Mesothelial cell of epicardium (in vitro differentiated cells): Measurements from ENCODE around the gene LANCL1. TPM values are rescaled to one million over a fixed set of nuclear protein-coding genes. Genes with fewer than 3 reads are reported as not detected.

Experiments
- DNase-seq, 2 experiments: peaks; one replicate each; pipeline ENCODE4 v3.0.0; 2021; ENCODE audit warnings: low spot score in 2 of 2; ENCODE audit not compliant: unreplicated experiment in 2 of 2
- H3K27ac Mint-ChIP-seq: 2 replicates; pipeline ENCODE4 v1.8.0; 2021; ENCODE audit warnings: mixed read lengths
- H3K27me3 Mint-ChIP-seq: 2 replicates; pipeline ENCODE4 v1.8.0; 2021; ENCODE audit warnings: low read depth, mixed read lengths
- H3K36me3 Mint-ChIP-seq: 2 replicates; pipeline ENCODE4 v1.8.0; 2021; ENCODE audit warnings: mixed read lengths
- H3K4me1 Mint-ChIP-seq: 2 replicates; pipeline ENCODE4 v1.8.0; 2021; ENCODE audit warnings: mixed read lengths
- H3K4me3 Mint-ChIP-seq: 2 replicates; pipeline ENCODE4 v1.8.0; 2021; ENCODE audit warnings: mild to moderate bottlenecking, moderate library complexity, mixed read lengths
- H3K9me3 Mint-ChIP-seq: 2 replicates; pipeline ENCODE4 v1.8.0; 2021; ENCODE audit warnings: mixed read lengths
- CTCF ChIP-seq: fragments of 200-600 bp; sonication (generic); IDR thresholded peaks from one replicate; pipeline ENCODE4 v1.5.0; 2021; ENCODE audit warnings: antibody characterized with exemption; ENCODE audit not compliant: unreplicated experiment
- total RNA-seq: library from RNA; stranded (reverse); gene quantifications from 3 replicates; pipeline ENCODE4 v1.2.1, GENCODE V29; 2021

The LANCL1 gene
- total RNA-seq, 1 donor from 2014 or later = 67.4 TPM

GRCh38 chr2:210475706-210476105, 853 bp downstream of the LANCL1 start:
- H3K27me3 Mint-ChIP-seq = no peaks in the 10 kb centered on the region
- no peak overlapping the region for H3K27ac Mint-ChIP-seq
- H3K4me1 Mint-ChIP-seq = peaks cover 17% of the 10 kb centered on the region
- peaks cover 21% of the 10 kb centered on the region for H3K36me3 Mint-ChIP-seq
- H3K4me3 Mint-ChIP-seq = peak overlapping the region; percentile 55
- DNase-seq = no peak
- no peak for TF ChIP-seq CTCF
- H3K9me3 Mint-ChIP-seq = no peaks in the 10 kb centered on the region

- Mint-ChIP-seq H3K27me3 (no peaks in the 10 kb centered on the region), H3K4me3 (peak overlapping the region; percentile 27), H3K27ac (peak overlapping the region; percentile 4), H3K36me3 (peaks cover 28% of the 10 kb centered on the region), H3K9me3 (no peaks in the 10 kb centered on the region), H3K4me1 (peaks cover 17% of the 10 kb centered on the region)
- TF ChIP-seq CTCF = no peak
- DNase-seq = no peak
Observed at GRCh38 chr2:210474776-210475175, 1.8 kb downstream of the LANCL1 start.

- peaks cover 8% of the 10 kb centered on the region for H3K9me3 Mint-ChIP-seq
- no peak overlapping the region for H3K27ac Mint-ChIP-seq
Observed at GRCh38 chr2:210461401-210461800, 15.2 kb downstream of the LANCL1 start.

GRCh38 chr2:210460322-210461227, 16.0 kb downstream of the LANCL1 start:
- no peak for TF ChIP-seq CTCF
- peaks cover 7% of the 10 kb centered on the region for H3K9me3 Mint-ChIP-seq
- H3K27me3 Mint-ChIP-seq = no peaks in the 10 kb centered on the region
- no peak for DNase-seq
- peaks cover 47% of the 10 kb centered on the region for H3K36me3 Mint-ChIP-seq
- H3K27ac Mint-ChIP-seq = no peak overlapping the region
- peaks cover 5% of the 10 kb centered on the region for H3K4me1 Mint-ChIP-seq
- no peak overlapping the region for H3K4me3 Mint-ChIP-seq

More at GRCh38 chr2:210461401-210461800, 15.2 kb downstream of the LANCL1 start:
- DNase-seq = no peak
- no peak overlapping the region for H3K4me3 Mint-ChIP-seq
- peaks cover 54% of the 10 kb centered on the region for H3K36me3 Mint-ChIP-seq
- H3K27me3 Mint-ChIP-seq = no peaks in the 10 kb centered on the region
- TF ChIP-seq CTCF = no peak
- peaks cover 5% of the 10 kb centered on the region for H3K4me1 Mint-ChIP-seq

GRCh38 chr2:210459880-210460279, 16.7 kb downstream of the LANCL1 start:
- Mint-ChIP-seq H3K9me3 (no peaks in the 10 kb centered on the region), H3K27ac (no peak overlapping the region), H3K4me3 (no peak overlapping the region), H3K4me1 (peaks cover 5% of the 10 kb centered on the region), H3K36me3 (peaks cover 44% of the 10 kb centered on the region), H3K27me3 (no peaks in the 10 kb centered on the region)
- DNase-seq = no peak
- TF ChIP-seq CTCF = no peak
